Dedifferentiated amniotic fluid mesenchymal stem cell (primary cell): ENCODE measurements around the gene MFGE8.

ENCODE experiments used
- DNase-seq: peaks from one replicate; pipeline ENCODE4 v3.0.0-alpha.2; 2016; ENCODE audit errors: extremely low spot score

MFGE8 gene

DNA sequence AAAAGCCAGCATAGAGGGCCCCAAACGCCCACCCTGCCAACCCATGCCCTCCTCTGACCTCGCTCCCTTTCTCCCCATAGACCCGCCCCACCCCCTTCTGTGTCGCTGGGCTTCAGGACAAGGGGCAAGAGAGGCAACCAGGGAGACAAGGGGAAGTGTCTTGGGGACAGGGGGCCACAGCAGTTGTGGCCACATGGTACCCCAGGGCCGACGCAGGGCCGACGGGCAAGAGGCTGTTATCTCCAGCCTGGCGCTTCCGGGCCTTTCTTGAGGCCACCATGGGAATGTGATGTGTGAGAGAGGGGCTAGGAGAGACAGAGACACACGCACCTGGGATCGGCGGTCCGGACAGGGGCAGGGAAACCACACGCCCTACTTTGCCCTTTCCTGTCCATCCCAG, 14.4 kb downstream of the MFGE8 start:
- no peak for DNase-seq

GRCh38 chr15:88897456-88898194, 15.6 kb downstream of the MFGE8 start:
- peak; percentile 79 for DNase-seq

DNA sequence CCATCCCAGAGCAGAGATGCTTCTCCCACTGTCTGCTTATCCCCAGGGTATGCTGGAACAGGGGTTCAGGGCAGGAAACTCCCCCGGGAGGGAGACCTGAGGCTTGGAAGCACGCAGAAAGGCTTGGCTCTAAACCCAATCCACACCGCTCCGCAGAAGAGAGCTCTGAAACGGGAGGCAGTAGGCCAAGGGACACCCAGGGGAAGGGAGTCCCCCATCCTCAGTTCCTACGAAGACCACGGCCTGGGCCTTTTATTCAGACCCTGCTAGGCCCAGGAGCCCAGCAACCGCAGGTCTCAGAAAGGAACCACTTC, 16.1 kb downstream of the MFGE8 start:
- no peak for DNase-seq

GRCh38 chr15:88896333-88897033, 16.7 kb downstream of the MFGE8 start:
- DNase-seq, result no peak

DNA sequence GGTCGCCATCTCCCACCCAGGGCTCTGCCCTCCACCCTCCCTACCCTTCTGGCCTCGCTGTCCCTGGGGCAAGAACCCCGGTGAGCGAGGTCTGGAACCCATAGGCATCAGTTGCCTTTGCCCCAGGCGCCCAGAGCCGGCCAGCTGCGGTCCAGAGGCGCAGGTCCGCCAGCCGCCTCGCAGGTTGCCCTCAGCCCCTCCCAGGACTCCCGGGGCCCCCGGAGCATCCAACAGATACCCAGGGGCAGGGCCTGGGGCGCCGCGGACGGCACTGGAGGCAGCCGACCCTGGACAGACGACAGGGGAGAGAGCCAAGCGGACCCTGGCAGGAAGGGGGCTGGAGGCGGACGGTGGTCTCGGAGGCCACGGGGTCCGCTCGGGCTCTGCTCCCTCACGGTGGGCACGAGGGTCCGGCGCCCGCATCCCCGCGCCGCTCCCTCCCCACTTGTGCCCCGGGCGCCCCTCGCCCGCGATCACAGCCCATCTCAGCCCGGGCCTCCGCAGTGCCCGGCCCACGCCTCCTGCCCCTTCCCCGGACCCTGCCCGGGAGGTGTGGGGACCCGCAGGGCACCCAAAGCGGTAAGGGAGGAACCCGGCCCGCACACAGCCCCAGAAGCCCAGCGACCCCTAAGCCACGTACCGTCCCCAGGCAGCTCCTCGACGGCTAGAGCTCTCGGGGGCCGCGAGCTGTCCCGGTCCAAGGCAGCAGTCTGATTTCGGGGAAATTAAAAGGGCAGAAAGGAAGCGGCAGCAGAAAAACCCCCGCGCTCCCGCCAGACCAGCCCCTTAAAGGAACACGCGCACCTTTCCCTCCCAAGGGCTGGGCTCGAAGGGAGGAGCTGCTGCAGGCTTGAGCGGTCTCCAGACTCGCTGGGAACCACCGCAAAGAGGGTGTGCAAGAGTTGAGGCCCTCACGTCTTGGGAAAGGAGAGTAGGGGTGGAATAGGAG, 18.1 kb downstream of the MFGE8 start, which contains the start of gene HAPLN3:
HAPLN3 (minus strand) TSS at position 726 of the 949 bp plus-strand sequence. CDS start 8,246 bp downstream, outside the sequence.
- no peak for DNase-seq

DNA sequence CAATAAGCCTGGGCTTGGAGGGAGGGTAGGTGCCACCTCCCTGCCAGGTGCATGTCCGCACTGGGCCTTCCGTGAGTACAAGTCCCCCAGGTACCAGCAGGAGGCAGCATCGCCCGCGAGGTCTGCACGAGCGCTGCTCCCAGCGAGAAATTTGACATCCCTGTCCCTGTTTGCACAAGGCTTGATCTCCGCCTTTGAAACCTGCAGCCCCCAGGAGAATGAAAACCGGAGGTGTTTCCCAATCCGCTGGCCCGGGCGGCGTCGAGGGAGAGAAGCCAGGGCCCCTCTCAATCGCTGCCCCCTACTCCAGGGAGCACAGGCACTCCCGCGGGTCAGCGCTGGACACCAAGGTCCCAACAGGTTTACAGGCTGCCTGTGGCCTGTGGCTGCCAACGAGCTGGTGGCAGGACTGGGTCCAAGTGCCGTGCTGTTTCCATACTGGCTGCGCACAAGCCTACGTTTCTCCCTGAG, 18.8 kb downstream of the MFGE8 start:
- DNase-seq, result no peak

DNA sequence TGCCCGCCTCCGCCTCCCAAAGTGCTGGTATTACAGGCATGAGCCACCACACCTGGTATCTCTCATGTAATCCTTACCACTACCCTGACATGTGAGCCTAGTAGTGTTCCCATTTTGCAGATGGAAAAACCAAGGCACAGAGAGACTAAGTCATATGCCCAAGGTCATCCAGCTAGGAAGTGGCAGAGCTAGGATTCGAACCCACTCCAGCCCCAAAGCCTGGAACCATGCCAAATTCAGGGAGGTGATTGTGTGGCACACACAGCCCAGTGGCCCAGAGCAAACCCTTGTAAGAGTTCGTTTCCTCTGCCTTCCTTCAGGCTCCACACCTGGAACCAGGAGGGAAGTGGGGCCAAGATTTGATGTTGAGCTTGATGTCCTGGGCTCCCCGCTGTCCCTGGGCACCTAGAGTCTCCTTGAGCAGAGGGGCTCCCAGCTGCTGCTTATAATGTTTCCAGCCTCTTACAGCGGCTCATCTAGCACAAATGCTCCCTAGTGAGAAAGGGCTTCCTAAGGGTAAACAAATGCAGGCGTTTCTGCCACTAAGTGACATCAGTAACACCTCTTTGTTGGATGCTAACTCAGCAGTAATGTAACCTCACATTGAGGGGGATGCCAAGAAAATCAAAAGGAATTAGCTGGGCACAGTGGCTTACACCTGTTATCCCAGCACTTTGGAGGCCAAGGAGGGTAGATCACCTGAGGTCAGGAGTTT, 21.5 kb downstream of the MFGE8 start:
- DNase-seq, result no peak

DNA sequence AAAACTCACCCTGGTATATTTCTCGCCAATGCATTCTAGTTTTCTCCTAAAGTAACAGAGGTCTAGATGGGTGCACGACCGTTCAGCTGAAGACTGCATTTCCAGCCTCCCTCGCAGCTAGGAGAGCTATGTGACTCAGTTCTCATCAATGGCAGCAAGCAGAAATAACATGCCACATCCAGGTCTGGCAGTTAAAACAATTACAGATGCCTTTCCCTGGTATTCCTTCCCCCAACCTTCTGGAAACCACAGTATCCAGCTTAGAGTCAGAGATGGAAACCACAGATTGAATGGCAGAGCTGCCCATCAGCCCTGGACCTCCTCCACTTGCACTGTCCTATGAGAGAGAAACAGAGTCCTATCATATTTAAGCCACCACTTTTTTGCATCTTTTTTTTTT, 22.7 kb downstream of the MFGE8 start:
- DNase-seq, result no peak

- no peak for DNase-seq
Observed at GRCh38 chr15:88888719-88889118, 24.5 kb downstream of the MFGE8 start.

GRCh38 chr15:88887068-88887580, 26.1 kb downstream of the MFGE8 start:
- no peak for DNase-seq

DNA sequence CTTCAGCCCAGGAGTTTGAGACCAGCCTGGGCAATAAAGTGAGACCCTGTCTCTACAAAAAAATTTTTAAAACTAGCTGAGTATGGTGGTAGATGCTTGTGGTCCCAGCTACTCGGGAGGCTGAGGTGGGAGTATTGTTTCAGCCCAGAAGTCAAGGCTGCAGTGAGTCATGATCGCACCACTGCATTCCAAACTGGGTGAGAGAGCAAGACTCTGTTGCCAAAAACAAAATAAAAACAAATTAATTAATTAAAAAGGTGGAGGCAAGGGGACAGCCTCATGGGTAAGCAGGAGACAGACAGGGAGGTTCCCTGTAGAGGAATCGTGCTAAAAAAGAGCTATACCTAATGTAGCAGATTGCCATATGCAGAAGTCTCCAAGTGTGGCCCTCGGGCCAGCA, 30.4 kb downstream of the MFGE8 start:
- no peak for DNase-seq

DNA sequence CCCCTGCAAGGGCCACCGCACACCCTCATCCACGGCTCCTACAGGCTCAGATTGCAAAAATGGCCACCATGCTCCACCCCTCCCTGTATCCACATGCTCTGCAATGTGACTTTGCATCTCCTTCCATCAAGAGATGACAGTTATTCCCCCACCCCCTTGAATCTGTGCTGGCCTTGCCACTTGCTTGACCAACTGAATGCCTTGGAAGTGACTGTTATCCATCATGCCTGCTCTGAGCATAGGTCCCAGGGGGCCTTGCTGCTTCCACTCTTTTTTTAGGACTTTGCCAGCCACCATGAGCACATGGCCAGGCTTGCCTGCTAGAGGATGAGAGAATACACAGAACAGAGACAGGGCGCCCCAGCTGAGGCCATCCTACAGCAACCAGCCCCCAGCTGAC, 31.4 kb downstream of the MFGE8 start:
- no peak for DNase-seq

DNA sequence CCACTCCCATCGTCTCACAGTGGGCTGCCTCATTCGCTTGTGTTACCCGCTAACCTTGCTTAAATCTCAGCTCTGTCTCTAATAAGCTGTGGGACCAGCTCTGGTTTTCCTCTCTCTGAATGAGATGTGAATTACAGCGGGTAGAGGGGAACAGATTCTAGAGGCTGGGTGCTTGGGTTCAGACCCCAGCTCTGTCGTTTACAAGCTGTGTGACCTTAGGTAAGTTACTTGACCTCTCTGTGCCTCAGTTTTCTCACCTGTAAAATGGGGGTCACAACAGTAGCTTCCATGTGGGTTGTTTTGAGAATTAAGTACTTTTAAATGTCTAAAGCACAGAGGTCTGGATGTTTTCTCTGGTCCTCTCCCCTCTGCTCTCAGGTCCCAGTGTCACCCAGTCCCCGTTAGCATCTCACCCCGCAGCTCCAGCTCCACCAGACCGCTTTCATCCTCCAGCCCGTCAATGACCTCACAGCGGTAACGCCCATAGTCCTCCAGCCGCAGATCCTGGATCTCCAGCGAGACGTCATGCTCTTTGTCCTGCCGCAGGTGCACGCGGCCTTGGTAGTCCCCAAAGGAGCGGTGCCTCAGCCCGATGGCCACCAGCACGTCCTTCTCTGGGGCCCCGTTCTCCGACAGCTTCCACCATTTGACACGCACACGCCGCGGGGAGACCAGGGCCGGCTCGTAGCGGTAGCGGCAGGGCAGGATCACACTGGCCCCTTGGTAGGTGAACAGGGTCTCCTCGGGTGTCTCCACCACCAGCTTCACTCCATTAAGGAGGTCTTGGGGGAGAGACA, 32.0 kb downstream of the MFGE8 start:
- no peak for DNase-seq

DNA sequence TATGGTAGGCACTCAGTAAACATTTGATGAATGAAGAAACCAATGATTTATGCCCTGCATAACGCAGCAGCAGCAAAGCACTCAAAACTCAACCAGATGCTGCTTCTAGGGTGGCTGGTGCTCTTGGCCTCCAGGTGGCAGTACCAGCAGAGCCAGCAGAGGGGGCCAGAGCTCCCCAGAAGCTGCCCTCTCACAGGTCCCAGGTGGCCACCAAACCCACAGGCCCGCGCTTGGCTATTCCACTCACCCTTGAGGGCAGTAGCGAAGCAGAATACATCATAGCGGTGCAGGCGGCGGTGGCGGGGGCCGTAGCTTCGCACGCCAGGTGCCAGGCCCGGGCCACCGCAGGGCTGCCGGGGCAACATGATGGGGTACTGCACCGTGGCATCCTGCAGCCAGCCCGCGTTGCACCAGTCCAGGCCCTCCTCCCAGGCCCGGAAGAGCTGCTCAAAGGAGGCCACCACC, 34.4 kb downstream of the MFGE8 start:
- DNase-seq, result no peak

DNA sequence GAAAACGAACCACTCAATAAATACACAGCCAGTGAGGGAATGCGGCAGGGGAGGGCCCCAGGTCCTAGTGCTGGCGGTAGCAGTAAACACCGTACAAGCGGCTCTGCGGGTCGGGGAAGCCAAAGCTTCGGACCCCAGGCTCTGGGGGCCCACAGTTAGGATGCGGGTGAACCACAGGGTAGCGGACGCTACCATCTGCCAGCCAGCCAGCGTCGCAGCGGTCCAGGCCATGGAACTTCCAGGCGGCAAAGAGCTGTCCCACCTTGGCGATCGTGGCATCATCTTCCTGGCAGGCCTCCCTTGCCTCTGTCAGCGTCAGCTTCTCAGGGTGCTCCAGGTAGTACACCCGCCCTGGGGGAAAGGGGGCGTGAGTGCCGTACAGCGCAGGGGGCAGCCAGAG, 35.3 kb downstream of the MFGE8 start:
- DNase-seq, result no peak

GRCh38 chr15:88877415-88877814, 35.8 kb downstream of the MFGE8 start:
- DNase-seq, result no peak

- DNase-seq, result no peak
Observed at GRCh38 chr15:88876573-88876972, 36.6 kb downstream of the MFGE8 start.

DNA sequence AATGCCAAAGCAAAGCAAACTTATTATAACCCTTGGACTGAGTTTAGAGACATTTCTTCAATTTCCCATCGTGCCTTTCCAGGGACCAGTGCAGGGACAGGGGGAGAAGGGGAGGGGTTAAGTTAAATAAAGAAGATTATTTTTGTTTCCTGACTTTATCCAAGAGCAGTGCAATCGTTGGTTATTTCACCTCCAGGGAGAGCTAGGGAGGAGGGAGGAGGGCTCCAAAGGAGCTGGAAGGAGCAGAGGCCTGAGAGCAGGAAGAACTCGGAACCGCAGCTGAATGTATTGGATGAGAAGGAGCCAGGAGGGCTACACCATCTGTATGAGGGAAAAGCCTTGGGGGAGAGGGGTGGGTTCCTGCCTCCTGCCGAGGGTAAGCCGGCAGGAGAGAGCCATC, 38.5 kb downstream of the MFGE8 start:
- no peak for DNase-seq

DNA sequence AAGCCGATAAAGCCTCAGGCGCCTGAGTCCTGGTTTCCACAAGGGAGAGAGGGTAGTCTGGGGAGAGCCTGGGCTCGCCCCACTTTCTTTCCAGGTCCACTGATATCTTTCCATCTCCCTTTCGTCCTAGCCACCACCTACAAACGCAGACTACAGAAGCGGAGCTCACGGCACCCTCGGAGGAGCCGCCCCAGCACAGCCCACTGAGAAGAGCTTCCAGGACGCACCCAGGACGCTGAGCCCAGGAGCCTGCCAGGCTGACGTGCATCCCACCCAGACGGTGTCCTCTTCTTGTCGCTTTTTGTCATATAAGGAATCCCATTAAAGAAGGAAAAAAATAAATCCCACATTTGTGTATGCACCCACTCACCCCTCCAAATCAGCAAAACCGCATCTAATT, 38.9 kb downstream of the MFGE8 start:
- no peak for DNase-seq

GRCh38 chr15:88873786-88874185, 39.4 kb downstream of the MFGE8 start:
- DNase-seq, result no peak
